Fibroblast of skin of abdomen (primary cell): ENCODE measurements around the gene SMYD5. TPM values are rescaled to one million over a fixed set of nuclear protein-coding genes. Genes with fewer than 3 reads are reported as not detected.
"Not testable (repeated sequence)": the region's sequence is repeated elsewhere in the genome, so short reads cannot be mapped to it uniquely, and the experiment has no call there.

Experiments used
- DNase-seq: peaks from one replicate; pipeline ENCODE4 v3.0.0-alpha.2; 2013
- polyA plus RNA-seq, 2 experiments: library from polyadenylated mRNA; unstranded; fragments of 120-200 nt; gene quantifications; one replicate each; pipeline ENCODE4 v1.2.1, GENCODE V29; 2013; ENCODE audit not compliant: insufficient read length in 2 of 2

The SMYD5 gene
- polyA plus RNA-seq (2013, experiment 1 of 2; ENCODE audit: insufficient read length), result 22.3 TPM
- 23.4 TPM for polyA plus RNA-seq (2013, experiment 2 of 2; ENCODE audit: insufficient read length)

DNA sequence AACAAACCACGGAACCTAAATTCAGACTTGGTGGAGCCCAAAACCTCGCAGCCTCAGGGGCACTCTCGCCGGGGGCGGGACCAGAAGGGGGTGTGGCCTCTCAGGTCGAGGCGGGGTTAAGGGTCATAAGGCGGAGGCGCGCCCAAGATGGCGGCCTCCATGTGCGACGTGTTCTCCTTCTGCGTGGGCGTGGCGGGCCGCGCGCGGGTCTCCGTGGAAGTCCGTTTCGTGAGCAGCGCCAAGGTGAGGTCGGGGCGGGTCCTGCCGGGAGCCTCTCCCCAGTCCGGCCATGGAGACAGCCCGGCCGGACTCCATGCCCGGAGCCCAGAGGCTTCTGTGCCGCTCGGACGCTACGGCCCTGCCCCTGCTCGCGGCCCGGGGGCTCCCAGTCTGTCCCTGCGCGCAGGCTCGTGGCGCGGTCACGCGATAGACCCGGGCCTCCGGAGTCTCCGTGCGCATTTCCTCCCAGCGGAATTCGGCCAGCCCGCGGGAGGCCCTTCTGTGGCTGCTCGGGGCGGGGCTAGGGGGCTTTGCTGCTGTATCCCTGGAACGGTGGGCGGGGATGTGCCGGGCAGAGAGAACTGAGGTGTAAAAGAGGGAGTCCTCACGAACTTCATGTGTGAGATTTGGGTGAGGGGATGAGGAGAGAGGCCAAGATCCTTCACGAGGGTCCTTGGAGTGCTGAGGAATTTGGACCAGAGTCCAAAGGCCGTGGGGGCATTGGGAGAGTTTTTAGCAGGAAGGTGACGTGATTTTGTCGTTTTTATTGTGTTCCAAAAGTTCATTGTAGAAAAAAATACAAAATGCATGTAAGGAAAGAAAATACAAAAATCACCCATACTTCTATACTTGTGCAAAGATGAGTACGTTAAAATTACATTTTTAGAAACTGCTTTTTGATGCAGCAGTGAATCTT lies at the start of gene SMYD5:
SMYD5 (plus strand) TSS at position 126 of the 916 bp plus-strand sequence; CDS start at position 148, 22 bp downstream.
- peak; percentile 81 for DNase-seq

DNA sequence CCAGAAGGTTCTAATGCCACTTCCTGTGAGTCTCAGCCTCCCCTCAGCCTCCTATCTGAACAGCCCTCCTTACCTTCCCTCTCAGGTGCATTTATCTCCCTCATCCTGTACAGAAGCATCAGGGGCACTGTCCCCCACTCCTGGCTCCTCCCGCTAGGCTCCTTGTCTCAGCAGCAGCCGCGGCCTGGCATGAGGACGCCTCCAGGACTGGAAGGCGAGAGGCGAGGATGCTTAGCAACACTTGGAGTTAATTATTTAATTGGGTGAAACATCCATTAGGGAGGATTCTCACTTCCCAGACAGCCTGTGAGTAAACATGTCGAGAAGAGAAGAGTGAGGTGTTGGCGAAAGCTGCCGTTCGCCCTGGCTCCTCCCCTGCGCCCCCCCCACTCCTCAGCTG lies 48.1 kb upstream of the SMYD5 start:
- not testable (repeated sequence) for DNase-seq

DNA sequence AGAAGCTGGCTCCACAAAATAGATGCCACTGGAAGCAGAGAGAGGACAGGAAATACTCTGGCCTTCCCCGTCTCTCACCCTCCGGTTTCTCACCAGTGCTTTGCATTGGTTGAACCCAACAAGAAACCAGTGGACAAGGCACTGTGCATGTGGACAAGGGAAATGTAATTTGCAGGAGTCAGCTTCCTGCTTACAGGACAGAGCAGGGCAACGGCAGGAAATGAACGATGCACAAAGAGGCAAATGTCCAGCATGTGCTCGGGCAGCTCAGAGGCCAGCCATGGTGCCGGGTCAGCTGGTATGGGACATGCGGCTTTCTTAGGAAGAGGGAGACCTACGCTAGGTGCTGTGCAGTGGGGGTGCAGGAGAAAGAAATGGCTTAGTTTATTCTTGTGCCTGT lies 47.2 kb upstream of the SMYD5 start:
- not testable (repeated sequence) for DNase-seq

DNA sequence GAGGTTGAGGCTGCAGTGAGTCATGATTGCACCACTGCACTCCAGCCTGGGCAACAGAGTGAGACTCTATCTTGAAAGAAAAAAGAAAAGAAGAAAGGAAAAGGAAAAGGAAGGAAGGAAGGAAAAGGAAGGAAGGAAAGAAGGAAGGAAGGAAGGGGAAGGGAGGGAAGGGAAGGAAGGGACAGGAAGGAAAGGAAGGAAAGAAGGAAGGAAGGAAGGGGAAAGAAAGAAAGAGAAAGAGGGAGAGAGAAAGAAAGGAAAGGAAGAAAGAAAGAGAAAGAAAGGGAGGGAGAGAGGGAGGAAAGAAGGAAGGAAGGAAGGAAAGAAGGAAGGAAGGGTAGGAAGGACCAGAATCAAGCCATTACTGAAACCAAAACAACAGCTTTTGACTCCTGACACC lies 45.7 kb upstream of the SMYD5 start:
- not testable (repeated sequence) for DNase-seq

DNA sequence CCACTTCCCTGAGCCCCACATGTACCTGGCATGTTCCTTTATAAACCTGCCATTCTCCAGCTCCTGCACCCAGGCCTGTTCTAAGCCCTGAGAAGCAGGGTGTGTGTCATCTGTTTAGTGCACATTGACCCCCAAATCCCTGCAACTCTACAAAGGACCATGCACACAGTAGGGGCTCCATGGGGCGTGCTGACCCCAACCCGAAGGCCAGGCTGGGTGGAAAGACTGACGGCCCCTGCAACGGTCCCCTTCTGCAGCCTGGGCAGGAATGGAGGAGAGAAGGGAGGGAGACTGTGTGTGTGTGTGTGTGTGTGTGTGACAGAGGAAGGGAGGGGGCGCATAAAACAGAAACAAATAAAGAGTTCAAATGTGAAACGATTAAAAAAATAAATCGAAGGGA lies 43.7 kb upstream of the SMYD5 start:
- not testable (repeated sequence) for DNase-seq

DNA sequence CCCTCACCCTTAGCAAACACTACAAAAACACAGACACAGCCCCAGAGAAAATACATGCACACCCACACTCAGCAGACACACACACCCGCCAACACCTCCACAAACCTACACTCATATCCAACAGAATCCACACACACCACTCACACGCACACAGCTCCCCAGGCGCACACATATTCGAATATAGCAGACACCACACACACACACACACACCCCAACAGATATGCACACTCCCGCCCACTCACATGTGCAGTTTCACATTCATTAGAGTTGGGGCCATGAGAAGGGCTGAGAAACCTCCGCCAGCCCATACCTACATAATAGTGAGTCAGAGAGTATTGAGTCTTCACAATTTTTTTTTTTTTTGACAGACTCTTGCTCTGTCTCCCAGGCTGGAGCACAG lies 41.1 kb upstream of the SMYD5 start:
- DNase-seq, result peak; percentile 48

DNA sequence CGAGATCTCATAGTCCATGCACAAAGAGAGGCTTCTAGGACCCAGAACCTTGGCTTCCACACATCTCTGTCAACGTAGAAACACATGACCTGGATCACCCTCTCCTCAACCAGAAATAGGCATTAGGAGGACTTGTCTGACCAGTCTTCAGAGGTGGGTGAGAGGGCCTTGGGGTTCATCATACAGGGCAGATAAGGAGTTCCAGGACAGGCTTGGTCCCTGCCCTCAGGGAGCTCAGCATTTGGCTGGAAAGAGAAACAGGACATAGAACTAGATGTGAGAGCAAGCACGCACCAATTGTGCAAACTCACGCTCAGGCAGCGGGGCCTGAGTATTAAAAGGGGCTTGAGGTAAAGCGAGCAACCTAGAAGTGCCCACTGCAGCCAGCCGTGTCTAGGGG lies 40.3 kb upstream of the SMYD5 start:
- no peak for DNase-seq

DNA sequence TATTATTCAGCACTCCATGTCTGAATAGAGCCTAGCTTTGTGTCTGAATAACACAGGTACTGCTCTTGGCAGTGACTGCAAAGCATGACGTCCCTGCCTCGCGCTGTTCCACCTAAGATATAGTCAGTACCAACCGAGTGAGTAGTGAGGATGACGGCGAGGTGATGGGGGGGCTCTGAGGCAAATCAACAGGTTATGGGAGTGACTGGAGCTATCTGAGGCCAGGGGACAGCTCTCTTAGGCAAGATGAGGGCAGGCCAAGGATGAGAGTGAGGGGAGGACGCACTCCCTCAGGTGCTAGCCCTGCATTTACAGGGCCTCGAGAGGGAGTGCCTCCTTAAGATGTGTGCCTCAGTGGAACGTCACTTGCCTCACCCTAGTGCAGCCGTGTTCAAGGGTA lies 39.8 kb upstream of the SMYD5 start:
- DNase-seq, result no peak

DNA sequence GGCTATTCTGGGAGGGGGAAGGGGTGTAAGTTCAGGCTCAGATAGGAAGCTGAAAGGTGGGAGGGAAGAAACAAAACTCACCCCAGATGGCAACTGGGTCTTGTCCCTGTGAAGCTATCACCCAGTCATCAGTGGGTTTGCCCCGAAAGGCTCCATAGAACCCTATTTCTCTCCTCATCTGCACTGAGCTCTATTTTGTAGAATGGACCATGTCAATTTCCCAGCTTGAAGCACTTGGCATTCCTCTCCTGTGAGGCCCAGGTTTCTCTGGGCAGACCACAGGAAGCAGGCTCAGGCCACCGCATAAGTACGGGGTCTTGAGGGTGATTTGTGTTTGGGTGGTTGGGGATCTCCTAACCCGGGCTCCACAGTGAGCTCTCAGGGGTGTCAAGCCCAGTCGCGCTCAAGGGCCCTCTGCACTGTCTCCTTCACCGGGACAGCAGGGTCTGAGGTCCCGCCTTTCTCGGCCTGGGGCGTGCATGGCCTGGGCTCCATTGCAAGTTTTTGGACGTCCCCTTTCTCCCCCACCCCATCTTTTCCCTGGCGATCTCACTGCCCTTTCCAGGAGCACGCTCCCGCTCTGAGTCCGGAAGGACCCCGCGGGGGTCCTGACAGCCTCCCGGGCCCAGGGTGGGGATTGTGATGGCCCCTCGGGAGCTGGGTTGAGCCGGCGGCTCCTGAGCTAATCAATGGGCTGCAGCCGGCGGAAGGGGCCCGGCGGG lies 38.9 kb upstream of the SMYD5 start:
- no peak for DNase-seq

DNA sequence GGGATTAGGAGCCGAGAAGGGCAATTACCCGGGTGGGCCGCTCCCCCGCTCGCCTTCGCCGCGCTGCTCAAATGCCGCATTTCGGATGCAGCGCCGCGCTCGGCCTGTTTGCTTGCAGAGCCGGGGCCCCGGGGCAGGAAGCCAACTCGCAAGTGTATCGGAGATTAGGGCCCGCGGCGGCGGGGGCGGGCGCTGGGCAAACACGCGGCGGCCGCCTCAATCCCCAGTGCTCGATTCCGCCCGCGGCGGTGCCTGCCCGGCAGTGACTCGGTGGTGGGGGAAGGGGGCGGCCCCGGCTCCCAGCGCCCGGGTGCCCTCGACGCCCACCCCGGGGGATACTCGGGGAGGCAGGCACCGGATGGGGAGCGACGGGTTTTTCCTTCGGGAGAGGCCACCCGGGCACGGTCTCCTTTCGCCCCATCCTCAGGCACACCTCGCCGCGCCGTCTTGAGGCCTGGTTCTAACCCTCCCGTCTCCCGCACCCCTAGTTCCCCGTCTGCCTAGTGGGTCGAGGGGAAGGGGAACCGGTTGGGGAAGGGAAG lies 38.3 kb upstream of the SMYD5 start:
- DNase-seq, result peak; percentile 59

DNA sequence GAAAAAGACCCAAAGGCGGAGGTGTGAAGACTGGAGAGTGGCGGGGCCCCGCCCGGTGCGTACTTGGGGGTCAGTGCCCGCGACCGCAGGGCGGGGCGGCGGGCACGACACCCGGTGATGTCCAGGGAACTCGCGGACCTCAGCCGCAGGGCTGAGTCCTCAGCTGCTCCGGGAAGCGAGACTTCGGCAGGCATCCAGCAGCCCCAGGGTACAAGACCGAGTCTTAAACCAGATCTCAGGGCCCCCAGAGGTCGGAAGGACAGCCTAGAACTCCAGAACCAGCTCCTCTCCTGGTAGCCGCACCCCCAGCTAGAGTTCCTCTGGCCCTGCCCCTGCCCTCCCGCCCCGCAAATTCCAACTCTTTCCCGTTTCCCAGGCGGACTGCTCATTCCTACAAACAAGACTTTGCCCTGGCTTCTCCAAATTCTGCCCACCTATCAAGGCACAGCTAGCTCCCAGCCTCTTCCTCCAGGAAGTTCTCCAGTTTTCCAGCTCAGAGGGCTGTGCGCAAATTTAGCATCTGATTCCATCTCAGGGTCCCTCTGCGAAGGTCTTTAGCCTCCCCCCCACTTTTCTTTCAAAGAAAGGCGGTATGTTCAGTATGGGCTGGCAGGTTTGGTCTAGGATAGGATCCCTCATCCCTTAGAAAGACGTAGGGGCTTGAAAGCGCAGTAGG lies 37.7 kb upstream of the SMYD5 start:
- DNase-seq, result peak; percentile 14

DNA sequence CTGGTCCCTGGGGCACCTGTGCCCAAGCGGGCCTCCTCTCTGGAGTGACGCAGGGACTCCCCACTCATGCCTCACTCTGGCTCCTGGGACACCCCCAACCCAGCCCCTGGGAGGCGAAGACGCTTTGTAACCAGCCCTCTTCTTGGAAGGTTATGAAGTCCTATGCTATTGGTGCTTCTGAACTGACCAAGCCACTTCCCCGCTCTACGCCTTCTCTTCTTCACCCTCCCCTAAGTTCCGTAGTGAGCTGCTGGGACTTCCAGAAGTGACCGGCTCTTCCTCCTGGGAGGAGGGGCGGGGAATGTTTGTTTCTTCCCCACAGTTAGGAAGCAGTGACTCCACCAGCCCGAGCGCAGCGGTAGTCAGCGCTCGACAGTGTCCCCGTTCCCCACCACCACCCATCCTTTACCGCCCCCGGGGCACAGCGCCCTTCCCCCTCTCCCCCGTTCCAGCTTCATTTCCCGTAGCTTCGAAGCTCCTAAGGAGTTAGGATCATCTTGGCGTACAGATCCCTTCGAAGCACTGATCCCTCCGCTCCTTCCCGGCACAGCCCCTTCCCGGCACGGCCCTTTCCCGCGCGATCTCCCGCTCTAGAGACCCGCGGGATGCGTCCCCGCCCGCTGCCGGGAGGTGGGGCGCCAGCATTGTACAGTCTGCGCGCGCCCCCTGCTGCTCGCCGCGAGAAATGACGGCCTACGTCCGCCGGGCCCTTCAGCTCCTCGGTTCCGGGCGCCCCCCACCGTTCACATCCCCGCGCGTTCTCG lies 37.0 kb upstream of the SMYD5 start:
- DNase-seq, result peak; percentile 84

DNA sequence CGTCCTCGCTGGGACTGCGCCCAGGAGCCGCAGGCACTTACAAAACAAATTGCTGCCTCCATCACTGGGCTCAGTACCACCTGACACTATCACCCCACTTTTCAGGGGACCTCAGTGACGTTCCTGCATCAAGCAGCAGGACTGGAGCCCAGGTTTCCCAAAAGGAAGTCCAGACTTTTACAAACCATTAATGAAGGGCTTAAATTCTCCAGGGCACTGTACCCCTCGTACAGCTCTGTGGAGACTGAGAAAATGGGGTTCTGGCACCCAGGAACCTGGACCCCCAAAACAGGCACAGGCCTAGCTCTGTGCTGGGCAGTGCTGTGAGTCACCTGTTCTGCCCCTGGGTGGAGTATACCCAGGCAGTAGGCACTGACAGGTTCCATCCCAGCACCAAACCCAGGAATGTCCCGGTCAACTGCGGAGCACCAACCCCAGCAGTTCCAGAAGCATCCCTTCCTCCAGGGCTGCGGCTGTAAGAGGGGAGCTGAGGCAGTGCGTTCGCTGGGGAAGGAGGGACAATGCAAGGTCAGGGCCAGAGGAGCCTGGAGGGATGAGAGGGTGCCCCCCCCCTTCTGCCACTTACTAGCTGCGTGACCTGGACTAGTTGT lies 36.3 kb upstream of the SMYD5 start:
- DNase-seq, result no peak

DNA sequence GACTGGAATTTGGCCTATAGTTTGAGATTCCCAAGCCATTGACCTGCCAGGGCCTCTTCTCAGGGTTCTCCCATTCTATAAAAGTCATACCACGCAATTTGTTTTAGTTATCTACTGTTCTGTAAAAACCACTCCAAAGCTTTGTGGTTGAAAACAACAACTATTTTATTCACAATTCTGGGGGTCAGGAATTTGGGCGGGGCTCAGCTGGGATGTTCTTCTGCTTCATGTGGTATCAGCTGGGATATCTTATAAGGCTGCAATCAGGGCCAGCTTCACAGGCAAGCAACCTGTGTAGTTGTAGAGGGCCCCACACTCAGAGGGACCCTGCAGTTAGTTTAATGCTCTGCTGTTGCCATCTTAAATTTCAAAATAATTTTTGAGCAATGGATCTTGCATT lies 28.1 kb upstream of the SMYD5 start:
- no peak for DNase-seq

DNA sequence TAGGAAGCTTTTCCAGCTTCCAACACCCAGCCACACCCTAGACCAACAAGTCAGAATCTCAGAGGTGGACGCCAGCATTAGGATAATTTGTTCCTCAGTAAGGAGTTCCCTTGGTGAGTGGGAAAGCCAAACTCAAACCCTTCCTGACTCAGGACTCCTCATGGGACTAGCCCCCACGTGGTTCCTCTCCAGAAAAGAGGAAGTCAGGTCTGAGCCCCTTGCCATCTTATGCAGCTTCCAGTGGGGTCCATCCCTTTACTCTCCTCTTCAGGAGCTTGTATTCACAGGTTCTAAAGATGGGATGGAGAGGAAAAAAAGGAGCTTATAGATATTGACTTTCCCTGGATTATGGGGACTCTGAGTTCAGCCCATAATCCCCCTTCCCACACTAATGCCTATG lies 26.5 kb upstream of the SMYD5 start:
- DNase-seq, result no peak

DNA sequence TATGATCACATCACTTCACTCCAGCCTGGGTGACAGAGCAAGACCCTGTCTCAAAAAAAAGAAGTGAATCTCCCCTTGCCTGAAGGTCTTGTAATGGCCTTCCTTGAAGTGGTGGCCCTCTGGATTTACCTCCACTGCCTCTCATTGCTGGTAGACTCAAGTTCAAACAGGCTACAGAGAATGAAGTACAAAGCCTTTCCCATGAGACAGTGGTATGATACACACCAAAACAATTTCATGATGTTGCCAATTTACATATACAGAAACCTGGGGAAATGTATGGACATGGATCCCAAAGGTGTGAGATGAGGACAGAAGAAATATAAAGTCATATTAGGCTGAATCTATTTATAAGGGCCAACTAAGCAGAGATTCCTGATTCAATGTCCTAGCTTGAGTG lies 16.5 kb upstream of the SMYD5 start:
- DNase-seq, result no peak

DNA sequence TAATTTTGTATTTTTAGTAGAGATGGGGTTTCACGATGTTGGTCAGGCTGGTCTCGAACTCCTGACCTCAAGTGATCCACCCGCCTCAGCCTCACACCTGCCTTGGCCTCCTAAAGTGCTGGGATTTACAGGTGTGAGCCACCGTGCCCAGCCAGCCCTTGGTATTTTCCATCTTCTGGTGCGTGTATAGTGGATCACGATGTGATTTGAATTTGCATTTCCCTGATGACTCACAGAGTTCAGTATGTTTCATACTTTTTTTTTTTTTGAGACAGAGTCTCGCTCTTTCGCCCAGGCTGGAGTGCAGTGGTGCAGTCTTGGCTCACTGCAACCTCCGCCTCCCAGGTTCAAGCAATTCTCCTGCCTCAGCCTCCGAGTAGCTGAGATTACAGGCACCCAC lies 13.8 kb upstream of the SMYD5 start:
- DNase-seq, result not testable (repeated sequence)

DNA sequence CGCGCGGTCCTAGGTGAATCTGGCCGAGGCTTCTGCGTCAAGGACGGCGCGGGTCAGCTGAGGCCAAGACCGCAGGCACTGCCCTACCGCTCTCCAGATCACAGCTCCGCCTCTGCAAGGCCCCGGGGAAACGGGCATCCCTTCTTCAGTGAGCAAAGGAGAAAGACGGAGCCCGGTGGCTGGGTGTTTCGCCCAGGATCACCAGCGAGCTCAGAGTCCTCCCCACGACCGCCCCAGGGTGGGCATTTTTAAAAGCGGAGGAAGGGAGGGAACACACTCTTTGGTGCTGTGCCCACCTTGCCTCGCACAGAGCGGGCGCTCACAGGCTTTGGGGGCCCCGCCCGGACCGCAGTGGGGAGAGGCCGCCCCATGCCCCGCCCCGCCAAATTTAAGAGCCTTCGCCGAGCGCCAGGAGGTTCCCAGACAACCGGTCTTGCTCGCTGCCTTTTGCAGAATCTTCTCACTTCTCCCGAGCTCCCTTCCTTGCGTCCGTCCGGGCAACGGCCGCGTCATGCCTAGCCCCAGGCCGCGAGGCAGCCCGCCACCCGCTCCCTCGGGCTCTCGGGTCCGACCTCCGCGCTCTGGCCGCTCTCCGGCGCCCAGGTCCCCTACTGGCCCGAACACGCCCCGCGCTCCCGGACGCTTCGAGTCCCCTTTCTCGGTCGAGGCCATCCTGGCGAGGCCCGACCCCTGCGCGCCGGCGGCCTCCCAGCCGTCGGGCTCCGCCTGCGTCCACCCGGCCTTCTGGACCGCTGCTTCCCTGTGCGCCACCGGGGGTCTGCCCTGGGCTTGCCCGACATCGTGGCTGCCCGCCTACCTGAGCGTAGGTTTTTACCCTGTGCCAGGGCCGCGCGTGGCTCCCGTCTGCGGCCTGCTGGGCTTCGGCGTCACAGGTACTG lies 11.6 kb upstream of the SMYD5 start, which contains the start of gene NOTO:
NOTO (plus strand) TSS at position 419 of the 899 bp plus-strand sequence; CDS start at position 512, 93 bp downstream.
- no peak for DNase-seq

DNA sequence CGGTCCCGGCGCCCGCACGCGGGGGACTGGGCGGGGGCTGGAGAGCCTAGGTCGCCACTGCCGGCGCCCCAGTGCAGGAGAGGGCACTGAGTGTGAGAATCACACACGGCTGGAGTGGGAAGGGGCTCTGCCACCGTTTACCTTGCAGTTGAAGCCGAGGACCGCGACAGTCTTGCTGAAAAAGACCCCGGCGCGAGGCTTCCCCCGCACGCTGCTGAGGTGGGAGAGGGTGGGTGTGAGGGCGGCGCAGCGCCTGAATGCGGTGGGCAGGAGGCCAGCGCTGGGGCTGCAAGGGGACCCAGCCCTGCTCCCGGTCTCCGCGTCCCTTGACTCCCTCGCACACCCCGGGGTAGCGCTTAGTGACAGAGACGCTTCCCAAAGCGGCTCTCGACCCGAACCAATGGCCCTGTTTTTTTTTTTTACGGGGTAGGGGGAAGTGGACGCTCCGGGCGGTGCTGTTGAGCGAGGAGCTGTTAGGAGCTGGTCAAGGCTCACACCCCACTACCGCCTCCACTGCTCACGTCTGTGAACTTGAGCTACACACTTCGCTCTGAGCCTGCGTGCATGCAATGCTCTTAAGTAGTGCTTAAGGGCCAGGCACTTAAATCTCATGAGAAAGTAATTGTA lies 10.9 kb upstream of the SMYD5 start:
- no peak for DNase-seq

DNA sequence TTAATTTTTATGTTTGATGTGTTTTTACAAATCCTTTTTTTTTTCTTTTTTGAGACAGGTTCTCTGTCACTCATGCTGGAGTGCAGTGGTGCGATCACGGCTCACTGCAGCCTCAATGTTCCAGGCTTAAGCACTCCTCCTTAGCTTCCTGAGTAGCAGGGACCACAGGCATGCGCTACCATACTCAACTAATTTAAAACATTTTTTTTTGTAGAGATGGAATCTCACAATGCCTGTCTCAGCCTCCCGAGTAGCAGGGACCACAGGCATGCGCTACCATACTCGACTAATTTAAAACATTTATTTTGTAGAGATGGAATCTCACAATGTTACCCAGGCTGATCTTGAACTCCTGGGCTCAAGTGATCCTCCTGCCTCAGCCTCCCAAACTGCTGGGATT lies 8.4 kb upstream of the SMYD5 start:
- DNase-seq, result peak; percentile 76
